ENCODE data around the gene RIN2.
"Not testable (repeated sequence)": the region's sequence is repeated elsewhere in the genome, so short reads cannot be mapped to it uniquely, and the experiment has no call there.

RIN2 gene

DNA sequence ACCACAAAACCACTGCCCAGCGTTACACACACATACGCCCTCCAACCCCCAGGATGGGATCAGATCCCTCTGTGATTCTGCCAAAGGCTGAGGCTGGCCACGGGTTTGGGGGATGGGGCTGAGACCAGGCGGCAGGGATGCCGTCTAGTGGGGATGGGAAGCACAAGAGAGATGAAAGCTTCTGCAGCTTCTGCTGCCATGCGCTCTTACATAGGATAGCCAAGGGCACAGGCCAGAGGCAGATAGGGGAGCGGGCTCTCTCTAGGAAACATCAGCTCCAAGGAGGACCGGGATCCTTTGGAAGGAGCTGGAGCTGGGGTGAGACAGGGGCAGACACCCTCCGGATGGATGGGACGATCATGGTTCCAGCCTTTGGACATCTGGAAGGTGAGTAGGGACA lies 18.7 kb upstream of the RIN2 start:
- no peak for DNase-seq (ENCODE audit: low spot score)

DNA sequence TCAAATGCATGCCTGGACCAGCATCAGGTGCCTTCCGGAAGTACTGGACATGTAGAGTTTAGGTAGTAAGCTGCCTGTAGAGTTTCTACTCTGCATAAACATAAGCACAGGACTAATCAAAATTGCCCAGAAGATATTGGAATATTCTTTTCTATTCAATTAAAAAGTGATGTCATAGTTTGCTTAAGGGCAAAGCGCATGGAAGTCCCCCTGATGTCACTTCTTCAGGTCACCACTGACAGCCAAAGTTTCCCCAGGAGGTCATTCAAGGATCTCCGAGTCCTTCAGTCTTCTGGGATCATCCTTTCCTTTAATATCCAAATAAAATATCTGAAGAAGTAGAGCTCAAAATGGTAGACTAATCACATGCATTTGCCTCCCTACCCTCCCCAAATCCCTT lies 17.5 kb upstream of the RIN2 start:
- no peak for DNase-seq (ENCODE audit: low spot score)

DNA sequence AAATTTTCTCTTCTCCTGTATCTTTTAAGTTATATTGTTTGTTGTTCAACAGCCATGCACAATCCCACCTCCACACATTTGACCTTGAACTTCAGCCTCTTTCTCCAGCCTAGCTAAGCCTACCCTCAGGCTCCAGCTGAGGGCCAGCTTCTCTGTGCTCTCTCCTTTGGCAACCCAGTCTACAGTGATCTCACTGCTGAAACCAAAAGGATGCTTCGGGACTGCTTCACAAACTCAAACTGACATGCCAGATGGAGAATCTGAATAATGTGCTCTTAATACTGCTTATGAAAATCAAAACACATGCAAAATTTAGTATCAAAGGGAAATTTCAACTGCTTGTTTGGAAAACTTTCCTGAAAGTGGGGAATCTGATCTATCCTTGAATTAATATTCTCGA lies 16.1 kb upstream of the RIN2 start:
- no peak for DNase-seq (ENCODE audit: low spot score)

DNA sequence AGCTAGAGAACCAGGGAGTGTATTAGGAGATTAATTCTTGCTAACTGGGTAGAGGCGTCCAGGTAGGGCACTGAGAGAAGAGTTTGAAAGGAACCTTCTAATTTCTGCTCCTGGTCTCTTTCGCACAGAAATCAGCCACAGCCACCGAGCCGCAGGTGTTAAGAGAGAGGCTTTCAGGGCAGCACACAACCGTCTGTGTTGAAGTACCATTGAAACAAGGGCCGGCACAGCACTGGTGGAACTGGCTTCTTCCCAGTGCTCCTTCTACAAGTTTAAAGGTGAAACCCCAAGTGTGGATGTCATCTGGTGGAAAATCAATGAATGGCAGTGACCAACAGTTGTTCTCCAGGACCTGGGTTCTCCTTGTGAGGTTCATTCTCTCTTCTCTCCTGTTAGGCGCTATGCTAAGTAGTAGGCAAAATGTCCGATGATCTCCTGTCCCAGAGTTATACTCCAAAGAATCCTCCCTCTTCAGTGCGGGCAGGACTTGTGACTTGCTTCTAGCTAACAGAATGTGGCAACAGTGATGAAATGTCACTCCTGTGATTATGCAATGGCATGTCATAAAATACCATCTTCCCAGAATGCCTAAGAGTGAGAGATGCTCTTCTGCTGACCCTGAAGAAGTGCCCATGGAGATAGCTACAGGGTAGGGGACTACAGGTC lies 15.0 kb upstream of the RIN2 start:
- no peak for DNase-seq (ENCODE audit: low spot score)

DNA sequence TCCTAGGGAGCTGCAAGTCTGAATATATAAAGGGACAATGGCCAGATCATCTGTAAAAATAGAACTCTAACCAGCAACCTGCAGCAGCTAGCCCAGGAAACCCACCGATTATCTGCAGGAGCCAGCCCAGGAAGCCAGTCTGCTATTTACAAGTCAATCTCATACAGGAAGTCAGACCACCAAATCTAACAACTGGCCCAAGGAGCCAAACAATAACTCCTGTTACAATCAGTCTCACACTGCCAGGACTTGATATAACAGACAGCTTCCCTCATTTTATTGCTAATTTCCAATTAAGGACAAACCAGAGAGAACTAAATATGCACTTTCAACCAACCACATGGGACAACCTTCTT lies 14.4 kb upstream of the RIN2 start:
- DNase-seq (ENCODE audit: low spot score) = no peak

DNA sequence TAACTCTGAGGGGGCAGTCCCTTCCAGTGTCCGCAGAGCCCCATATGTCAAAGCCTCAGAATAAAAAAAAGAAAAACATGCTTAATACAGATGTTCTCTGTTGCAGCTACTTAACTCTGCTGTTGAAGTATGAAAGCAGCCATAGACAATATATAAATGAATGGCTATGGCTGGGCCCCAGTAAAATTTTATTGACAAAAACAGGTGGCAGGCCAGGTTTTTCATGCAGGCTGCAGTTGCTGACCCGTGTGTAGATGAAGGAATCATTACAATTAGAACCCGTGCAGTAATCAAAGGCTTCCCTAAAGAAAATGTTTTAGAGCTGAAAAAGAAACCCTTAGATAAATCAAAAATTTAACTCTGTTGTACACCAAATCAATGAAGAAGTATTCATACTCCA lies 13.0 kb upstream of the RIN2 start:
- DNase-seq (ENCODE audit: low spot score) = no peak

DNA sequence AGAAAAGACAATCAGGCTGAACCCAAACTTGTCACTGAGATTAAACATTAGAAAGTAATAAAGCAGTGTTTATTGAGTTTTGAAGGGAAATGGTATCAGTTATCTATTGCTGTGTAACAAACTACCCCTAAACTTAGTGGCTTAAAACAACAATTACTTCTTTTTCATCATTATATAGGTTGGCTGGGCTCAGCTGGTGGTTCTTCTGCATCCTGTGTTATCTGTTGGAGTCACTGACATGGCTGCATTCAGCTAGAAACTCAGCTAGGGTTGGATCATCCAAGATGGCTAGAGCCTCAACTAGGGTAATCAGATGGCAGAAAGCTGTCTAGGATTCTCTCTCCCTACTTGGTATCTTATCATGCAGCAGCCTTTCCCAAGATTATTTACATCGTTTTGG lies 12.5 kb upstream of the RIN2 start:
- DNase-seq (ENCODE audit: low spot score) = no peak

DNA sequence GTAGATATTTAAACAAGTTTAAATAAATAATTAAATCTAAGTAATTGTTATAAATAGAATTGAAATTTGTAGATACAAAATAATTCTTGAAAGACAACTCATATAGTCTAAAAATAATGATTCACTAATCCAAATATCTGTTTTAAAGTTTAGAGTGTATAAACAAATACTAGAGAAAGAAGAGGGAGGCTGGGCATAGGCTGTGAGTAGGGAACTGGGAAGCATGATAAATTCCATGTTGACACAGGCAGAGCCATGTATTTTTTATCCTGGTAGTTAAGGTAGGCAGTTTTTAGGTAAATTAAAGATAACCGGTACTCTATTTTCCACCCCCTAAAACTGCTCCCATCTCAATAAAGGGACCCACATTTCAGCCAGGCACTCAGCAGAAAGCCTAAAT lies 11.7 kb upstream of the RIN2 start:
- DNase-seq (ENCODE audit: low spot score) = no peak

DNA sequence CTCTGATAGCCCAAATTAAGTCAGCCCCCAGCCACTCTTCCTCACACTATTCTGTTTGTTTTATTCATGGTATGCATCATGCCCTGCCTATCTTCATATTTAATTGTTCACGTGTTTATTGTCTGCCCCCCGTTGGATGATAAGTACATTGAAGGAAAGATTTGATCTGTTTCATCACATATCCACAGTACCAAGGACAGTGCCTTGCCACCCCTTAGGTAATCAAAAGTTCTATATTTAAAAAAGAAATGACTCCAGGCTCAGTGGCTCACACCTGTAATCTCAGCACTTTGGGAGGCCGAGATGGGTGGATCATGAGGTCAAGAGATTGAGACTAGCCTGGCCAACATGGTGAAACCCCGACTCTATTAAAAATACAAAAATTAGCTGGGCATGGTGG lies 10.2 kb upstream of the RIN2 start:
- no peak for DNase-seq (ENCODE audit: low spot score)

DNA sequence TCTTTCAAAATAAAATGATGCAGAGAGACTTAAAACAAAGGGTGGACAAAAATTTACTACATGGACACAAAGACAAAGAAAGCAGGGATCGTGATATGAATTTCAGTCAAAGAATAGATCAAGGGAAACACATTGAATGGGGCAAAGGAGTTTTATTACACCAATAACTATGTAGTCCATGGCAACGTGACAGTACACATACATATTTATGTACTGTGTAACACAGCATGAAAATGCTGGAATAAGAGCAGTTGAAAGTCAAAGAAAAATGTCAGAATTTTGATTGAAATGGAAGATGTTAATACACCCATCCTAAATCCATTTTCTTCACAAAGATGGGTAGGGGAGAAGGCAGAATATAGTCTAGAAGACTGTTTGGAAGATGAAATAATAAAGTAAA lies 9.4 kb upstream of the RIN2 start:
- DNase-seq (ENCODE audit: low spot score) = no peak

DNA sequence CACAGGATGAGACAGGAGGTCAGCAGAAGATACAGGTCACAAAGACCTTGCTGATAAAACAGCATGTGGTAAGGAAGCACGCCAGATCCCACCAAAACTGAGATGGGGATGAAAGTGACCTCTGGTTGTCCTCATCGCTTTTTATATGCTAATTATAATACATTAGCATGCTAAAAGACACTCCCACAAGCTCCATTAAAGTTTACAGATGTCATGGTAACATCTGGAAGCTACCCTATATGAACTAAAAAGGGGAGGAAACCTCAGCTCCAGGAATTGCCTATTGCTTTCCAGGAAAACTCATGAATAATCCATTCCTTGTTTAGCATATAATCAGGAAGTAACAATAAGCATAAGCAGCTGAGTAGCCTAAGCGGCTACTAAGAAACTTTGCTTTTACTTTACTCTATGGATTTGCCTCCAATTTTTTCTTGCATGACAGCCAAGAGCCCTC lies 8.4 kb upstream of the RIN2 start:
- no peak for DNase-seq (ENCODE audit: low spot score)

DNA sequence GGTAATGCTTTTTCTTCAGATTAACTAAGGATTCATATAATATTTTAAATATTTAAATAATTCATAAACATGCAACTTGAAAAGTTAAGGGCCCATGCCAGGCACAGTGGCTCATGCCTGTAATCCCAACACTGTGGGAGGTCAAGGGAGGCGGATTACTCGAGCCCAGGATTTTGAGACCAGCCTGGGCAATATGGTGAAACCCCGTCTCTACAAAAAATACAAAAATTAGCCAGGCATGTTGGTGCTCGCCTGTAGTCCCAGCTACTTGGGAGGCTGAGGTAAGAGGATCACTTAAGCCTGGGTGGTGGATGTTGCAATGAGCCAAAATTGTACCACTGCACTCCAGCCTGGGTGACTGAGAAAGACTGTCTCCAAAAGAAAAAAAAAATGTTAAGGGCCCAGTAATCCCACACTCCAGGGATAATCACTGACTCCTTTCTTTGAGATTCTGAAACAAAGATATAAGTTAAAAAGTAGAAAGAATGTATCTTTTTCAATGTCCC lies 7.9 kb upstream of the RIN2 start:
- DNase-seq (ENCODE audit: low spot score) = no peak

DNA sequence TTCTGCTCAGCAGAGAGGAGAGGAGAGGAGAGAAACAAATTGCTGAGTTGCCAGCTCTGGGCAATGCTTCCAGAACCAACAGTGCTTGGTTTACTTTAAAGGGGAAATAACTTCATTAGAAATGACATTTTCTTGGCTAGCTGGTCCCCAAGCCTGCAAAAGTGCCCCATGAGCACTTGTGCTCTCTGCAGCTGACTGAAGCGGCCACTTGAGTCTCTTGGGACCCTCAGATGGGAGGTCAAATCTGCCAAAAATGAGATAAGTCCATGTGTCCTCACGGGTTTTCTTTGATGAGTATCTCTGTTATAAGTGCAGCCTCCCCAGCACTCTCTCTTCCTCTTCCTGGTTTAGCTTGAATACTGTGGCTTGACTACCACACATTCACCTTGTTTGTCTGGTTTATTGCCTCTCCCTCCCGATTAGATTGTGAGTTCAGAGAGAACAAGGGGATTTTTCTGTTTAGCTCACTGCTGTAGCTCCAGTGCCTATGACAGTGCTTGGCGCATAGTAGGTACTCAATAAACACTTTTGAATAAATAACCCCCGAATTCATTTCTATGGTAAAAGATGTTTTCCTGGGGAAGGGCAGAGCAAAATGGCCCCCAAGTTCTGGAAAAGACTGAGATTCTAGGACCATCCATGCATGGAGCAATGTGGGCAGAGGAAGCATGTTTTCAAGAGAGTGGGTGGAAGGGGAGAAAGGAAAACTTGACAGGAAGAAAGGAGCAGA lies 7.0 kb upstream of the RIN2 start:
- no peak for DNase-seq (ENCODE audit: low spot score)

DNA sequence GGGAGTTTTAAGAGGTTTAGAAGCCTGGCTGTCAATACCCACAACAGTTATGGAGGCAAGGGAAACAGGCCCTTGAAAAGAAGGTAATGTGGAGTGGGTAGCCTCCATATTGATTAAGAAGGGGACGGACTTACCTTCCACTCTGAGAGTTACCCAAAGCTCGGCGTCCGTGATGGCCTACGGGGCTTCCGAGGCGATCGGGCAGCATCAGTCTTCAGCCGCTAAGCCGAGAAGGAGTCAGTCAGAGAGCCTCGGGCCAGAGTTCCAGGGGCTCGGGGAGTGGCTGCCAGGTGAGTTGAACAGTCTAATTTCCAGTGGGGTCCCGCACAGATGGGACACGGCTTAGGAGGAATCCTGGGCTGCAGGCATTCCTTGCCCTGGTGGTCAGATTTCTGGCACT lies 3.9 kb upstream of the RIN2 start:
- not testable (repeated sequence) for DNase-seq (ENCODE audit: low spot score)

DNA sequence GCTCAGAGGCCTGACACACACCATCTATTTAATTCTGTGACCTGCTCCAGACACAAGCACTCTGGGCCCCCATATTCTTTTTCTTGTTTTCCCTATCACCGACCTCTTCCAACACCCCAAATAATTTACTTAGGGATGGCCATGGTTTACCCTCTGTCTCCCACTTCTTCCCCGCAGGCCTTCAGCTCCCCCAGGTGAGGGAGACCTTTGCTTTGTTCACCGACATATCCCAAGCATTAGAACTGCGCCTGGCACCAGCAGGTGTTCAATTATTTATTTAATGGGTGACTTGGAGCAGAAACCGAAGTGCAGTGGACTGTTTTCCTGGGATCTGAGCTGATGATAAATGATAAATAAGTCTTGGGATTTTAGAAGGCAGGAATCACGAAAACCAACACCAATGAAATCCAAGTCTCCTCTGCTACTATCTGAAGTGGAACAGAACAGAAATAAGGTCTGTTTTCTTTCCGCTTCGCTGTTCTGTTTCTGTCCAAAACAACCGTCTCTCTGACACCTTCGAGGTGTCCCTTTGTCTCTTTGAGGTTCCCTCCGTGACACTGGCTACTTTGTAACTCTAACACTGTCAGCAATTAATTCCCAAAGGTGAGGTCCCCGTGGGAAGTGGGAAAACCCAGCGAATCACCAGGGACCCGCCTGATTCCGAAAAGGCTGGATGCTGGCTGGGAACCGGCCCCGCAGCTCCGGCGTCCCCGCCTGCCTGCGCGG lies 1.1 kb upstream of the RIN2 start:
- DNase-seq (ENCODE audit: low spot score) = peak; percentile 34

DNA sequence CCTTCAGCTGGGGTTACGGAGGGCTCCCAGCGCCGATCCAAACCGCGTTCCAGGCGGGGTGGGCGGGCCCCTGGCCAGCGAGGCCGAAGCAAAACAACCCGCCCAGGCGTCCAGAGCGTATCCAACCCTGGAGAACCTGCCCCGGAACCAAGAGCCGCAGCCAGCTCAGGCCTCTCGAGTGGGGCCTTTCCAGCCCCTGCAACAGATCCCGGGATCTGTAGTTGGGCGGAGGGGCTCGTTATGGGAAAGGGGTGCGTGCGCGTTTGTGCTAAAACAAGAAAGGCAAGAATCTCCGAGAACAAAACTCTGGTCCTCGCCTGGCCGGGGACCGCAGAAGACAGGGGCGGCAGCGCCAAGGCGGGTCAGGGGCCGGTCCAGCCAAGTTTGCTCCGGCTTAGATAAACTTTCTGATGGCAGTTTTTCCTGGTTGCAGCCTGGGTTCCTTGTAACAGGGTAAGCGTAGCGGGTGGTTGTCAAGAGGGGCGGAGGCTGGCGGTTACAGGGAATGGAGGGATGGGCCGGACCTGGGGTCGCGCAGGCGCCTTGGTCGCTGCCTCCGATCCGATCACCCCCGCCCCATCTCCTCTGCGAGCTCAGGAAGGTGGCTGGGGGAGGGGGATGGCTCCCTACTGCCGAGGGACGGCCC lies 448 bp upstream of the RIN2 start:
- DNase-seq (ENCODE audit: low spot score) = peak; percentile 95

DNA sequence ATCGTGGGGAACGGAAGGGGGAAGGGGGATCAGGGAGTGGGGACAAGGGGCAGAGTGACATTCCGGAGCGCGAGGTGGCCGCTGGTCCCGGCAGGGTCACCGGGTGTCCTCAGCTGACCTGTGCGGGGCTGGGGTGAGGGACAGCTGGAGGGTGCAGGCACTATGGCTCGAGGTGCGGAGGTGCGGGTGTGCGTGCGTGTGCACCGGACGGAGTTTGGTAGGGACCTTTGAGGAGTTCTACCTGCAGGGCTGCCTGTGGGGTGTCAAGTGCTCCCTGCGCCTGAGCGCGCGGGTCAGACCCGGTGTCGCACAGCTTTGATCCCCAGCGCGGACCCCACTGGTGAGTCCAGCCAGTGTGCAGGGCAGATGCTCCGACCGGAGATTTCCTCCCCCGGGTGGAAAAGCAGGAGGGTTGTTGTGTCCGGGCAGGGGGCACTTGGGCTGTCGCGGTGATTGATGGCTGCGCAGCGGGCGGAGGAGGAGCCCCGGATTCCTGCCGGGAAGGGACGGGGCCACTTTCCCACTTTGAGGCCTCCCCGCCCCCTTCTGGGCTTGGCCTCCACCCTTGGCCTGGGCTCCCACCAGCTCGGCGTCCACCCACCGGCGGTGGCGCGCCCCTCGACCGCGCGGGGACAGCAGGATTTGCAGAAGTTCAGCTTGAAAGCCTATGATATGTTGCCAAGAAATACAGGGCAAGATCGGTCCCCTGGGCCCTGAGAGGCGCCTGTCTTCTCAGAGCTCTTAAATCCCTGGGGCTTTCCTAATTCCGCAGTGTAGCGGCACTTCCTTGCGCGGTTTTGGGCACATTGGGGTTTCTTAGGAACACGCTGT lies 658 bp downstream of the RIN2 start:
- peak; percentile 52 for DNase-seq (ENCODE audit: low spot score)

DNA sequence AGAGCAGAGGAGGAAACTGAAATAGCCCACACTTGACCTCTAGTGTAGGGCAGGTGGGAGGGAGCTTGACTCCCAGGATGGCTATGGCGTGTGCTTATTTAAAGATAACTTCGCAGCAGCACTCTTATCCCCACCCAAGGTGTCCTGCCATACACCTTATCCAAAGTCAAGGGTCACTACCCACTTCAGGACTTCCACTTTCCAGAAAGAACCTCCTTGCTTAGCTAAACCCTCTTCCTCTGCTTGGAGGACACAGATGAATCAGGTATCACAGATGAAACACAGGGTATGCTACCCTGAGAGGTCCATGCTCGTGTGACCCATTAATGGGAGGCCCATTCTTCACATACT lies 2.3 kb downstream of the RIN2 start:
- DNase-seq (ENCODE audit: low spot score) = no peak

DNA sequence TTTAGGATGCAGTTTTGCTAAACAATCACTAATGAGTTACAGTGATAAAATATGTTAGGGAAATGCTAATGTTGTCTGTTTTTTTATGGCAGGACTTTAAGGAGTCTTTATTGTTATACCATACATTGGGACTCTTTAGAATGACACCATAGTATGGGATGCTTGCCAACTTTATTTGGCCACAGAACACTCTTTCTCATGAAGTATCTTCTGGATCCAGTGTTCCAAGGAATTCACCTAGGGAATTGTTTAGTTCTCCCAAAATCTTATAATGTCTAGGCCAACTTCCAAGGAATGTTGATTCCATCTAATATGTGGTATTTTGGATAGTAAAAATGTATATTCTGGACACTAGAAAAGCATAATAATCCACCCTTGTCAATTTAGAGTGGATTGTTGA lies 3.3 kb downstream of the RIN2 start:
- no peak for DNase-seq (ENCODE audit: low spot score)

DNA sequence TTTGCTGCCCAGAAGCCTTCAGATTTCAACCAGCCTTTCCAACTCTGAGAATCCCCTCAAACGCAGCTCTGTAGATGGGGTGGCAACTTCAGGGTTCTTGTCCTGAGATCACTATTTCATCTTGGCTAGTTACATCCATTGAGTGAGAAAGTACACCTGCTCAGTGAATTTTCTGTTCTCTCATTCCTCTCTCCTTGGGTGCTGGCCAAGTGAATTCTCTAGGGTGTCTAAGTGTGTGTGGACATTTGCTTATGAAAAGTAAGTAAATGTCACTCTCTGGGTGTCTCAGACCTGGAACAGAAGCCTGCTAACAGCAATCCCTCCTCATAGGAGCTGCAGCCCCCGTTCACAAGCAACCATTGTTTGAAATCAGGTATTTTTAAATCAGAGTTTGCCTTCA lies 3.8 kb downstream of the RIN2 start:
- DNase-seq (ENCODE audit: low spot score) = no peak

DNA sequence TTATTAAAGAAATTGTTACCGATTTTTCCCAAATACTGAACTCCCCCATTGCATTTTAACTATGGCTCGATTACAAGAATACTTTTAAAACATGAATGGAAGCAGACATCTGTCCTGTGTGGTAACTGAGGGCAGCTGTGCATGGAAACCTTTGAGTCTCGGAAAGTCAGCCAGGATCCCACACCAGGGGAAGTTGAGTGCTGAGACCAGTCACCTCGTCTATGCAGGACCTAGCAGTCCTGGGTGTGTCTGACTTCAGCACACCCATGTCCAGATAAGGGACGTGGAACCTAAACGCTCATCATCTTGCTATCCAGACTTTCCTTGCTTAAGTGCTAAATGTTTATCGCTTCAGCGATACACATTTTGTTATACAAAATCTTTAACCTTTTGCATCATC lies 6.1 kb downstream of the RIN2 start:
- DNase-seq (ENCODE audit: low spot score) = no peak

DNA sequence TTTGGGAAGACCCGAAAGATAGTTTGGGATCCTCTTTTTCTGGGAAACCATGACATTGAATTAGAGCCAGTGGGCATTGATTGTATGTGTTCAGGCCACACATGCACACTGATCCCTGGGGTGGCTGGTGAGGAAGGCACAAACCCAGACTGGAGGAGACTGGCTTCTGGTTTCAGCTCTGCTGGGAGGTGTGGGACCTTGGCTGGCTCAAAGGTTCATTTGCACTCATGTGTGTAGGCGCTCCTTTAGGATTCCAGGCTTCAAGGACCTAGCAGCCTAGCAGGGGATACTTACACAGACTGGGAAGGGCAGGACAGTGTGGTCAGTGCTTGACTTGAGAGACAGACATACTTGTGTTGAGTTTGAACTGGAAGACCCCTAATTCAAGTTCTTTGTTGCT lies 7.2 kb downstream of the RIN2 start:
- no peak for DNase-seq (ENCODE audit: low spot score)
